H4 (cell line): ENCODE data around the gene SMIM9. TPM values are rescaled to one million over a fixed set of nuclear protein-coding genes. Genes with fewer than 3 reads are reported as not detected.

Experiments used
- DNase-seq: peaks from one replicate; pipeline ENCODE4 v3.0.0-alpha.2; 2015; ENCODE audit warnings: low spot score
- total RNA-seq: library from RNA; depleted of rRNA; stranded (reverse); fragments of >200 nt; shearing (Covaris generic); gene quantifications from 2 replicates; pipeline ENCODE4 v1.2.3, GENCODE V29; 2014; rRNA removed

The SMIM9 gene
- total RNA-seq, 1 experiment from 2014 or later, result not detected

GRCh38 chrX:154784149-154784995 lies 50.1 kb downstream of the SMIM9 start:
- no peak for DNase-seq

- DNase-seq, result no peak
Measured at GRCh38 chrX:154780968-154781367, 53.5 kb downstream of the SMIM9 start.

- DNase-seq, result no peak
Measured at GRCh38 chrX:154779261-154779660, 55.2 kb downstream of the SMIM9 start.

DNA sequence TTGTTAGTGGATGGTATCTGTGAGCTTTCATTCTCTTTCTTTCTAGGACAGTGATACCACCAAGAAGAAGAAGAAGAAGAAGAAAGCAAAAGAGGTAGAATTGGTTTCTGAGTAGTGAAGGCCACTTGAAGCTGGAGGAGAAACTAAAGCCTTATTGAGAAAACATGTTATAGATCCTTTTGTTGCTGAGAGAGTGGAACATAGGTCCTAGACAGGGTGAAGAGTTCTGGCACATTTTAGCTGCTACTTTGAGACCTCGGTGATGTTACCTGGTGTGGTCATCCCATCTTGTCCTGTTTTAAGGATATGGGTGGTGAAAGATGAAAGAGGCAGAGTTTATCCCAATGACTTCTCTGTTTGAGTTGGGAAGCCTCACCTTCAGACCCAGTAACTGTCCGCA lies 57.7 kb downstream of the SMIM9 start:
- DNase-seq, result no peak

- DNase-seq, result no peak
Measured at GRCh38 chrX:154775419-154776349, 58.8 kb downstream of the SMIM9 start.

DNA sequence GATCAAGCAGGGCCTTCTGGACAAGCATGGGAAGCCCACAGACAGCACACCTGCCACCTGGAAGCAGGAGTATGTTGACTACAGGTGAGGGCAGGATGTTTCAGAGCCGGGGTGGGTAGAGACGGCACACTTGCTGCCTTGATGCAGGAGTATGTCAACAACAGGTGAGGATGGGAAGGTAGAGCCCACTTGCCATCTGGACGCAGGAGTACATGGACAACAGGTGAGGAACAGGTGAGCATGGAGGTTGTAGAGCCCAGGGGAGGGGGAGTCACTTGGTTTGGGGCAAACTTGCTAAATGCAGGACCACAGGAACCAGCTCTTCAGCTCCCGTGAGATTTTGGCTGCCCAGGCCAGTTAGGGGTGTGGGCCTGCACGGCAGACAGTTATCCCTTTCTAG lies 59.8 kb downstream of the SMIM9 start:
- no peak for DNase-seq

Other genes starting within 250 kb of the SMIM9 start
- not detected in 2 replicates for gene CTAG1A, start 249.5 kb downstream of the SMIM9 start, total RNA-seq
- gene CTAG1B, start 215.4 kb downstream of the SMIM9 start, total RNA-seq, result not detected in 2 replicates
- gene CTAG2, start 181.1 kb downstream of the SMIM9 start, total RNA-seq, result not detected in 2 replicates
- gene GAB3, start 83.6 kb downstream of the SMIM9 start, total RNA-seq, result 0.08 and 0.33 TPM in 2 replicates
- 47.9 and 68.3 TPM in 2 replicates for gene DKC1, start 71.8 kb downstream of the SMIM9 start, total RNA-seq
- gene MPP1, start 29.2 kb downstream of the SMIM9 start, total RNA-seq, result 9.3 and 15.4 TPM in 2 replicates
- 6.4 and 11.8 TPM in 2 replicates for gene F8A1, start 51.7 kb upstream of the SMIM9 start, total RNA-seq
- gene F8, start 188.1 kb upstream of the SMIM9 start, total RNA-seq, result 2.5 and 2.8 TPM in 2 replicates
- 61.2 and 73.0 TPM in 2 replicates for gene FUNDC2, start 192.2 kb upstream of the SMIM9 start, total RNA-seq
- gene CMC4, start 236.5 kb upstream of the SMIM9 start, total RNA-seq, result 20.4 and 29.7 TPM in 2 replicates
- gene MTCP1, start 236.5 kb upstream of the SMIM9 start, total RNA-seq, result 4.1 and 4.5 TPM in 2 replicates
- 7.5 and 10.2 TPM in 2 replicates for gene BRCC3, start 236.8 kb upstream of the SMIM9 start, total RNA-seq